H1 (cell line): ENCODE data around the gene PHACTR1. TPM values are rescaled to one million over a fixed set of nuclear protein-coding genes. Genes with fewer than 3 reads are reported as not detected.

ENCODE experiments used
- CHD7 ChIP-seq: fragments of 300-600 bp; sonication (generic); IDR thresholded peaks from 2 replicates; pipeline ENCODE4 v1.7.1; 2012; ENCODE audit warnings: low read length, moderate library complexity, mild to moderate bottlenecking, inconsistent platforms; ENCODE audit not compliant: insufficient replicate concordance
- EGR1 ChIP-seq: IDR thresholded peaks from 2 replicates; pipeline ENCODE4 v1.6.1; 2011; ENCODE audit warnings: low read depth, low read length, borderline replicate concordance
- GTF2F1 ChIP-seq: IDR thresholded peaks from 2 replicates; pipeline ENCODE4 v1.6.1; 2012; ENCODE audit warnings: low read depth, low read length, improper control_type of control experiment, borderline replicate concordance
- RAD21 ChIP-seq, 2 experiments: IDR thresholded peaks in 1 of 2; conservative IDR thresholded peaks in 1 of 2; 2 replicates each; pipeline ENCODE4 v1.6.1; 2011; ENCODE audit warnings: low read depth in 2 of 2, low read length in 2 of 2, improper control_type of control experiment in 1 of 2, inconsistent platforms in 1 of 2, mild to moderate bottlenecking in 1 of 2, moderate library complexity in 1 of 2
- RNF2 ChIP-seq: fragments of 200-900, 300-1000 bp; sonication (generic); IDR thresholded peaks from 2 replicates; pipeline ENCODE4 v1.7.1; 2016; ENCODE audit warnings: borderline replicate concordance, low read depth, mild to moderate bottlenecking, antibody characterized with exemption, low read length; ENCODE audit not compliant: poor library complexity, severe bottlenecking; ENCODE audit errors: missing control alignments
- SP1 ChIP-seq: IDR thresholded peaks from 2 replicates; pipeline ENCODE4 v1.6.1; 2011; ENCODE audit warnings: low read depth, low read length
- polyA plus RNA-seq, 7 experiments: library from polyadenylated mRNA; depleted of rRNA in 3 of 7; stranded (reverse) in 5 of 7; unstranded in 2 of 7; fragments of >200 nt in 5 of 7; fragments of 200-250 nt in 2 of 7; gene quantifications; 1 replicate in 5 of 7; 2 replicates in 1 of 7; 4 replicates in 1 of 7; pipeline versions ENCODE4 v1.2.1 to v1.2.3, GENCODE V29; 2011 to 2013; ENCODE audit warnings: missing spikeins in 2 of 7, mixed read lengths in 2 of 7
- total RNA-seq: library from RNA; stranded (reverse); fragmentation: NEBNext Ultra II Directional; extraction: Animal tissue kit (Norgen Biotek cat#: 25700); gene quantifications from 2 replicates; pipeline ENCODE4 v1.2.1, GENCODE V29; 2021

The PHACTR1 gene
- total and polyA plus RNA-seq, 2 of the 8 experiments (the other 6 are each of a cell fraction or from before 2014, with no cell fraction given): 3.9 to 17.1 TPM

GRCh38 chr6:13253272-13253671, 536.7 kb downstream of the PHACTR1 start (continued):
- TF ChIP-seq CHD7: no peak
- TF ChIP-seq RNF2: no peak
- TF ChIP-seq EGR1: no peak
- no peak for TF ChIP-seq GTF2F1
- no peak for TF ChIP-seq RAD21 (IDR thresholded peaks at IDR 0.05 in 1 of 2, conservative IDR thresholded peaks at IDR 0.05 in 1 of 2; ENCODE audit: low read depth in 2 of 2, low read length in 2 of 2)
- TF ChIP-seq SP1: no peak
- TF ChIP-seq, all 59 proteins: peak for 0
